GM10847 (cell line): ENCODE data around the gene MCRIP2.

Experiments used
- POLR2A ChIP-seq: IDR thresholded peaks from 2 replicates; pipeline ENCODE4 v1.6.1; 2011; ENCODE audit not compliant: insufficient read length; ENCODE audit errors: extremely low read depth

MCRIP2 gene

GRCh38 chr16:609316-609715 is 32.3 kb upstream of the MCRIP2 start:
- TF ChIP-seq POLR2A = no peak

DNA sequence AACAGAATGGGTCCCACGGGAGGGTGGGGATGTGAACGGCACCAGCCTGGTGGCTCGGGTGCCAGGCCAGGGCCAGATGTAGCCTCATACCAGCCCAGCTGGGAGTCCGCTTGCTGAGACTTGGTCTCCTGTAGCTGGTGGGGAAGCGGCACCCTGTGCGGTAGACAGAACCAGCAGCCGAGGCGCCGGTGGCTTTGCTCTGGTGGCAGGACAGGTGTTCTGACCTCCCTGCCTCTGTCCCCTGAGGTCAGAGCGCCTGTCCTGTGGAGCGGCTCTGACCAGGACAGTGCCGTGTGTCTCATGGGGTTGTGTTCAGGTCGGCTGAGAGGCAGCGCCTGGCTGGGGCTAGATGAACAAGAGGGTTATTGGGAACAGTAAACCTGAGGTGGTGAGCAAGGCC is 31.6 kb upstream of the MCRIP2 start:
- no peak for TF ChIP-seq POLR2A

GRCh38 chr16:610513-611381 is 30.9 kb upstream of the MCRIP2 start:
- no peak for TF ChIP-seq POLR2A

GRCh38 chr16:615122-615521 is 26.5 kb upstream of the MCRIP2 start:
- TF ChIP-seq POLR2A = no peak

DNA sequence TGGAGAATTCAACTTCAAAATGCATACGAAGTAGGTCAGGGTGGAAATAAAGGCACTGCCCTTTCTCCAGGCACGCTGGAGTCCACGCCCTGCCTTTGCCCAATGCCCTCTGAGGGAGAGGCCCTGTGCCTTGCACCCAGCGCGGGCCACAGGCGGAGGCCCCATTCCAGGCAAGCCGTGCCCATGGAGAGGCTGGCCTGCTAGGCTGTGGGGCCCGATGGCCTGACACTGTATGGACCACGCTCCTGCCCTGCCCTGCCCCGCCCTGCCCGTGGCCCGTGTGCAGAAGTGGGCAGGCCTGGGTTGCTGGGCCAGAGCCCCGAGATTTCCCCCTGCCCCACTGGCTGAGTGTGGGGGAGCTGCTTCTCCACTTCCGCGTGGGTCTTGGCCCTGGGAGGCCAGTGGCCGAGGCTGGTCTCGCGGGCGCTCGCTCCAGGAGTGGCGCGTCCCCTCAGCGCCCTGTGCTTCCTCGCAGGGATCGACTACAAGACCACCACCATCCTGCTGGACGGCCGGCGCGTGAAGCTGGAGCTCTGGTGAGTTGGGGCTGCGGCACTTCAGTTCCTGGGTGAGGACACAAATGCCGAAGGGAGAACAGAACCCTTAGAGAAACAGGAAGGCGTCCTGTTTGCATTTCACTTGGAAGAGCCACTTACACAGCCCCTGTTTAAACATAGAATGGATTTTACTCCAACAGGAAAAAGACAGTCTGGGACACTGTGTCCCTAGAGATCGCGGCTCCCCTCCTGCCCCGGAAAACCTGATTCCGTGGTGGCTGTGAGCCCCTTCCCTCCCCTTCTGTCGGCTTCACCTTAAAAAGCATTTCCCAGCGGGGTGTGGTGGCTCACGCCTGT is 24.7 kb upstream of the MCRIP2 start:
- TF ChIP-seq POLR2A = no peak

GRCh38 chr16:617855-618254 is 23.8 kb upstream of the MCRIP2 start:
- TF ChIP-seq POLR2A = no peak

DNA sequence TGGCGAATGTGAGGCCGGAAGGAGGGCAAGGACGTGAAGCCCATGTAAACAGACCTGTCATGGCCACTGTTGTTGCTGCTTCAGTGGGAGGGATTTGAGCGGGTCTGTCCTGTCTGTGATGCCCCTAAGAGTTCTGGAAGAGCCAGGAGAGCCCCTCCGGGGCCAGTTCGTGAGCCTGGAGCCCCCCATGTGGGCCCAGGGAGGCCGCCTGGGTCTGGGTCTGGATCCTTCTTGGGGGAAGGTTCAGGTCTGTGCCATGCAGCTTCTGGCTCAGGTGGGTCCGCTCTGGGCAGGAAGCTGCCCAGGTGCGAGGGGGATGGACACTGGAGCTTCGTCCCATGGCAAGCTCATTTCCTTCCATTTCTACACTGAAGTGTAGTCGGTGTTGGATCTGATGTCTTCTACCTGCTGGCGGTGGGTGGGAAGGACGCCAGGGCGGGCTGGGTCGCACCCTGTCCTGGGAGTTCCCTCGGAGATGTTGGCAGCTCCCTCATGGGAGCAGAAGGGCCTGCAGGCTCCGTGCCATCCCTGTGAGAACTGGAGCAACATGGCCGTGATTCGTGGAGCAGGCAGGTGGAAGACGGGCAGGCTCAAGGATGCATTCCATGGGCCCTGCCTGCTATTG is 22.0 kb upstream of the MCRIP2 start:
- TF ChIP-seq POLR2A = no peak

GRCh38 chr16:620700-621525 is 20.7 kb upstream of the MCRIP2 start:
- no peak for TF ChIP-seq POLR2A

GRCh38 chr16:621526-622105 is 20.0 kb upstream of the MCRIP2 start:
- TF ChIP-seq POLR2A = no peak

GRCh38 chr16:622920-623280 is 18.7 kb upstream of the MCRIP2 start:
- TF ChIP-seq POLR2A = no peak

DNA sequence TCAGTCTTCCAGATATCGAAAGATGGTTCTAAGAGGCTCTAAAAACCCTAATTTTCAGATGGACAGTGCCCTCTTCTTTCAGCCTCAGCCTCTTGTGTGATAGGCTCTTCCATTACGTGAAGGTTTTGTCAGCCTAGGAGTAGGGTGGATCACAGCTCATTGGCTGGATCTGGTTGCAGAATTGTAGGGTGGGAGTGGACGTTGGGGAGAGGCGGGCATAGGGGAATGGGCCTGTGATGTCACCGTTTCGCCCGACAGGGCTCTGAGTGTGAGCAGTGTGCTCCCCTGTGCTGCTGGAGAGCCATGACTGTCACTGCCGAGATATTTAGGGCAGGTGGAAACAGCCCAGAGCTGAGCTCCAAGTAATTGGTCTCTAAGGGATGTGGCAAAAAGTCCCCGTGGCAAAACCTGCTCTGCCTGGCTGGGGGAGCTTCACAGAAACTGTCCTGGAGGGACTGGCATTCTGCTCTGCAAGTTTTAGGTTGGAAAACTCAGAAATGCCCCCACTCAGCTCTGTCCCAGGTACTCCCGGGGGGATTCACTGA is 17.0 kb upstream of the MCRIP2 start:
- no peak for TF ChIP-seq POLR2A

DNA sequence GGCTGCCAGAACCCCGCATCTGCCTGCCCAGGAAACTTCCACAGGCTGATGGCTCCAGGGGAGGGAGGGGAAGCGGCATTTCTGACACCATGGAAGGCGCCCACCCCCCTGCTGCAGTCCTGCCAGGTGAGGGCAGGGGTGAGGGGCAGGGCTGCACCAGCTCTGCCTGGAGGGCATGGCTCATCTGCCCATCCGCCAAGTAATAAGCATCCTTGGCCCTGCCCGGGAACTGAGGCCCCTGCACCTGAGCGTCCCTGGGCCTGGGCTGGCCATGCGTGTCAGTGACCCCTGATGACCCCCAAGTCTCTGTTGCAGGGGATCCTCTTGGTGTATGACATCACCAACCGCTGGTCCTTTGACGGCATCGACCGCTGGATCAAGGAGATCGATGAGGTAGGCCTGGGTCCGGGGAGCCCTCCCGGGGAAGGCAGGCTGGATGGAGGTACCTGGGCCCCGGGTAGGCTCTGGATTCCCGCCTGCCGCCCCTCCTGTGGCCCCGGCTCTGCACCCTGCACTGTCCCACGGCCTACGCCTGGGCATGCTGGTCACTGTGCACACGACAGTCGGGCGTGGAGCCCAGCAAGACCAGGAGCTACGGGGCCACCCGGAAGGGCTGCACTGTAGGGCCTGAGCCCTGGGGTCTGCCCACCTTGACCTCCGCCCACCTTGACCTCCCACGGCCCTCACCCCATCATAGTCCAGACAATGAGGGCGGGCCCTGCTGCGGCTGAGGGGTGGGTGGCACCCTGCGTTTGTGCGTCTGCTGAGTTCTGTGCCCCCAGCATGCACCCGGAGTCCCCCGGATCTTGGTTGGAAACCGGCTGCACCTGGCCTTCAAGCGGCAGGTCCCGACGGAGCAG is 16.3 kb upstream of the MCRIP2 start:
- TF ChIP-seq POLR2A = no peak

DNA sequence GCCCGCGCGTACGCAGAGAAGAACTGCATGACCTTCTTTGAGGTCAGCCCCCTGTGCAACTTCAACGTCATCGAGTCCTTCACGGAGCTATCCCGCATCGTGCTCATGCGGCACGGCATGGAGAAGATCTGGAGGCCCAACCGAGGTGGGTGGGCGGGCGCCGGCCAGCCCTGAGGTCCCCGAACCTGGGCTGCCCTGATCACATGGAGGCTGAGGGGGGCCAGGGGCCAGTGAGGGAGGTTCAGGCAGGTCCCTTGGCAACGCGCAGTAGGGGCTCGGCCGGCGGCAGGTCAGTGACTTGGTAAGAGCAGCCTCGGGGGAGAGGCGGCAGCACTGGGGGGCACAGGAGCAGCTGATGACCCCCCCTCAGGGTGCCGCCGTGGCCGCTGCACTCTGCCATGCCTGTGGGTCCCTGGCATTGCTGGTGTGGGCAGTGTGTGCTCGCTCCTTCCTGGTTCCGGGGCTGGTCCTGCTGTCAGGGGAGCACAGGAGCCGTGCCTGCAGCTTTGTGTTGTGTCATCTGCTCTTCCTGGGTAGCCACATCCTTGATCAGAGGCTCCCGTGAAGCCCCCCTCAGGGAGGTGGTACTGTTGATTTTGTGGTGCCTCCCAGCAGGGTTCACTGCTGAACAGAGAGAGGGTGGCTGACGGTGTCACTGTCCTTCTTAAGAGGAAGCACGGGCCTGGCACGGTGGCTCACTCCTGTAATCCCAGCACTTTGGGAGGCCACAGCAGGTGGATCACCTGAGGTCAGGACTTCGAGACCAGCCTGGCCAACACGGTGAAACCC is 15.5 kb upstream of the MCRIP2 start:
- no peak for TF ChIP-seq POLR2A
